NCI-H1105 (cell line): ENCODE data around the gene CABLES2.

Experiments
- DNase-seq: peaks from one replicate; lab custom pipeline; 2025; lab: John Stamatoyannopoulos, UW

The CABLES2 gene

GRCh38 chr20:62372042-62372993 lies 34.8 kb downstream of the CABLES2 start:
- DNase-seq: no peak

GRCh38 chr20:62371588-62372041 lies 35.5 kb downstream of the CABLES2 start:
- DNase-seq: no peak

GRCh38 chr20:62370807-62371587 lies 36.1 kb downstream of the CABLES2 start:
- DNase-seq: no peak

GRCh38 chr20:62370115-62370806 lies 36.8 kb downstream of the CABLES2 start:
- DNase-seq: no peak

- no peak for DNase-seq
Observed at GRCh38 chr20:62369815-62370114, 37.3 kb downstream of the CABLES2 start.

- DNase-seq: no peak
Observed at GRCh38 chr20:62368976-62369814, 37.9 kb downstream of the CABLES2 start.

GRCh38 chr20:62368392-62368975 lies 38.6 kb downstream of the CABLES2 start:
- DNase-seq: no peak

- peak; percentile 60 for DNase-seq
Observed at GRCh38 chr20:62367633-62368391, 39.3 kb downstream of the CABLES2 start.

- peak; percentile 30 for DNase-seq
Observed at GRCh38 chr20:62367136-62367632, 39.9 kb downstream of the CABLES2 start, which contains the start of gene LAMA5. TSS of gene LAMA5 (minus strand) at chr20:62367312. CDS start at chr20:62367245, 67 bp downstream.

GRCh38 chr20:62366370-62367135 lies 40.5 kb downstream of the CABLES2 start:
- DNase-seq: peak; percentile 56

GRCh38 chr20:62365814-62366369 lies 41.2 kb downstream of the CABLES2 start:
- DNase-seq: no peak

GRCh38 chr20:62364911-62365736 lies 42.0 kb downstream of the CABLES2 start:
- DNase-seq: no peak

- no peak for DNase-seq
Observed at GRCh38 chr20:62363920-62364851, 42.9 kb downstream of the CABLES2 start.

GRCh38 chr20:62362991-62363919 lies 43.8 kb downstream of the CABLES2 start:
- no peak for DNase-seq

GRCh38 chr20:62362590-62362940 lies 44.5 kb downstream of the CABLES2 start:
- no peak for DNase-seq
